Natural killer cell treated with Interleukin-12 subunit alpha and Interleukin-12 subunit beta and Interleukin-15 and Interleukin-18, amount 100 ng/mL, for 72 hours (primary cell): ENCODE results near the gene INPP5D. TPM values are rescaled to one million over a fixed set of nuclear protein-coding genes. Genes with fewer than 3 reads are reported as not detected.
"Not testable (repeated sequence)": the region's sequence is repeated elsewhere in the genome, so short reads cannot be mapped to it uniquely, and the experiment has no call there.

Experiments used
- ATAC-seq, 2 donors: fragments of 150-1000 bp; cut with Tn5 transposase in 1 of 2; sonication (Bioruptor Pico), chemical (Tn5 transposase) in 1 of 2; 2 replicates each; pipeline ENCODE4 v1.10.0; 2021
- DNase-seq: peaks from one replicate; pipeline ENCODE4 v3.0.0; 2022; ENCODE audit warnings: low spot score
- H3K27ac Mint-ChIP-seq, 2 donors: 1 replicate in 1 of 2; 2 replicates in 1 of 2; pipeline ENCODE4 v1.8.0; 2022; ENCODE audit warnings: mixed read lengths in 2 of 2, mild to moderate bottlenecking in 1 of 2, moderate library complexity in 1 of 2
- H3K27me3 Mint-ChIP-seq, 2 donors: 1 replicate in 1 of 2; 2 replicates in 1 of 2; pipeline ENCODE4 v1.8.0; 2022; ENCODE audit warnings: mixed read lengths in 2 of 2
- H3K36me3 Mint-ChIP-seq: one replicate; pipeline ENCODE4 v1.8.0; 2022; ENCODE audit warnings: mixed read lengths
- H3K4me1 Mint-ChIP-seq, 2 donors: 1 replicate in 1 of 2; 2 replicates in 1 of 2; pipeline ENCODE4 v1.8.0; 2022; ENCODE audit warnings: low read depth in 2 of 2, mixed read lengths in 2 of 2, mild to moderate bottlenecking in 1 of 2
- H3K4me3 Mint-ChIP-seq: one replicate; pipeline ENCODE4 v1.8.0; 2022; ENCODE audit warnings: mixed read lengths
- H3K9me3 Mint-ChIP-seq: 2 replicates; pipeline ENCODE4 v1.8.0; 2022; ENCODE audit warnings: mixed read lengths
- total RNA-seq, 2 donors: library from RNA; stranded (reverse); gene quantifications; one replicate each; pipeline ENCODE4 v1.2.3, GENCODE V29; 2022

The INPP5D gene
- total RNA-seq, 2 donors from 2014 or later, result 136 to 155 TPM

- H3K27ac Mint-ChIP-seq, result peak overlapping the region; percentile 95 to 97
- no peaks in the 10 kb centered on the region for H3K27me3 Mint-ChIP-seq
- peaks cover 7% of the 10 kb centered on the region for H3K36me3 Mint-ChIP-seq
- DNase-seq (no peak), ATAC-seq (no peak)
- no peaks in the 10 kb centered on the region for H3K9me3 Mint-ChIP-seq
- H3K4me3 Mint-ChIP-seq, result peak overlapping the region; percentile 86
- peaks cover 47 to 58% of the 10 kb centered on the region in 2 donors for H3K4me1 Mint-ChIP-seq
These were observed 3.9 kb downstream of the INPP5D start for GRCh38 chr2:233063976-233064411.

- Mint-ChIP-seq H3K27ac (peak overlapping the region in 1 of 2 donors; percentile 60), H3K36me3 (peaks cover 7% of the 10 kb centered on the region), H3K9me3 (no peaks in the 10 kb centered on the region), H3K4me1 (peaks cover 52 to 61% of the 10 kb centered on the region in 2 donors), H3K4me3 (peak overlapping the region; percentile 86), H3K27me3 (no peaks in the 10 kb centered on the region)
- DNase-seq, result no peak
- no peak for ATAC-seq
These were observed 4.5 kb downstream of the INPP5D start for GRCh38 chr2:233064530-233065199.

- Mint-ChIP-seq H3K4me1 (peaks cover 54 to 62% of the 10 kb centered on the region in 2 donors), H3K27ac (peak overlapping the region in 1 of 2 donors; percentile 75), H3K4me3 (peak overlapping the region; percentile 25)
- H3K36me3 Mint-ChIP-seq, DNase-seq, H3K9me3 Mint-ChIP-seq, ATAC-seq, H3K27me3 Mint-ChIP-seq: not testable (repeated sequence)
These were observed 5.1 kb downstream of the INPP5D start for GRCh38 chr2:233065200-233065589.

GRCh38 chr2:233065954-233066470, 5.9 kb downstream of the INPP5D start:
- no peak for ATAC-seq
- Mint-ChIP-seq H3K4me3 (peak overlapping the region; percentile 45), H3K27me3 (no peaks in the 10 kb centered on the region), H3K36me3 (peaks cover 7% of the 10 kb centered on the region), H3K9me3 (no peaks in the 10 kb centered on the region), H3K4me1 (peaks cover 56 to 69% of the 10 kb centered on the region in 2 donors), H3K27ac (peak overlapping the region in 1 of 2 donors; percentile 75)
- DNase-seq, result no peak

- no peak for DNase-seq
- peak overlapping the region; percentile 71 to 84 for H3K27ac Mint-ChIP-seq
- H3K4me1 Mint-ChIP-seq, result peaks cover 53 to 66% of the 10 kb centered on the region in 2 donors
- ATAC-seq, result peak in 1 of 2 donors; percentile 40
- peaks cover 3% of the 10 kb centered on the region for H3K9me3 Mint-ChIP-seq
- H3K36me3 Mint-ChIP-seq, result peaks cover 14% of the 10 kb centered on the region
- peak overlapping the region; percentile 71 for H3K4me3 Mint-ChIP-seq
- no peaks in the 10 kb centered on the region for H3K27me3 Mint-ChIP-seq
These were observed 8.7 kb downstream of the INPP5D start for GRCh38 chr2:233068762-233069418.

- Mint-ChIP-seq H3K4me3 (no peak overlapping the region), H3K36me3 (peaks cover 12% of the 10 kb centered on the region), H3K9me3 (peaks cover 3% of the 10 kb centered on the region), H3K4me1 (peaks cover 29 to 39% of the 10 kb centered on the region in 2 donors), H3K27ac (no peak overlapping the region), H3K27me3 (no peaks in the 10 kb centered on the region)
- ATAC-seq (no peak), DNase-seq (no peak)
These were observed 12.7 kb downstream of the INPP5D start for GRCh38 chr2:233072838-233073237.

GRCh38 chr2:233074106-233074505, 14.0 kb downstream of the INPP5D start:
- H3K36me3 Mint-ChIP-seq, result peaks cover 14% of the 10 kb centered on the region
- DNase-seq, result no peak

GRCh38 chr2:233075141-233075965, 15.2 kb downstream of the INPP5D start:
- DNase-seq, result no peak
- Mint-ChIP-seq H3K4me1 (peaks cover 24 to 43% of the 10 kb centered on the region in 2 donors), H3K36me3 (peaks cover 21% of the 10 kb centered on the region), H3K4me3 (no peak overlapping the region), H3K9me3 (peaks cover 3% of the 10 kb centered on the region), H3K27ac (no peak overlapping the region), H3K27me3 (no peaks in the 10 kb centered on the region)
- peak; percentile 35 to 46 for ATAC-seq

More at GRCh38 chr2:233074106-233074505, 14.0 kb downstream of the INPP5D start:
- Mint-ChIP-seq H3K27me3 (no peaks in the 10 kb centered on the region), H3K27ac (no peak overlapping the region), H3K9me3 (peaks cover 3% of the 10 kb centered on the region), H3K4me3 (no peak overlapping the region), H3K4me1 (peaks cover 24 to 41% of the 10 kb centered on the region in 2 donors)
- ATAC-seq, result no peak

- Mint-ChIP-seq H3K4me1 (peaks cover 27 to 43% of the 10 kb centered on the region in 2 donors), H3K4me3 (no peak overlapping the region), H3K36me3 (peaks cover 24% of the 10 kb centered on the region), H3K27me3 (no peaks in the 10 kb centered on the region), H3K9me3 (peaks cover 3% of the 10 kb centered on the region), H3K27ac (no peak overlapping the region)
- DNase-seq, result no peak
- peak; percentile 75 to 78 for ATAC-seq
These were observed 15.8 kb downstream of the INPP5D start for GRCh38 chr2:233075966-233076339.

GRCh38 chr2:233076749-233077148, 16.6 kb downstream of the INPP5D start:
- peak in 1 of 2 donors; percentile 50 for ATAC-seq
- H3K27me3 Mint-ChIP-seq, result no peaks in the 10 kb centered on the region
- no peak overlapping the region for H3K27ac Mint-ChIP-seq
- H3K4me1 Mint-ChIP-seq, result peaks cover 31 to 46% of the 10 kb centered on the region in 2 donors
- peaks cover 2% of the 10 kb centered on the region for H3K9me3 Mint-ChIP-seq
- peaks cover 20% of the 10 kb centered on the region for H3K36me3 Mint-ChIP-seq
- no peak overlapping the region for H3K4me3 Mint-ChIP-seq
- DNase-seq, result no peak

- ATAC-seq (peak; percentile 45 to 50), DNase-seq (no peak)
- H3K36me3 Mint-ChIP-seq, result peaks cover 22% of the 10 kb centered on the region
- H3K27ac Mint-ChIP-seq, result peak overlapping the region in 1 of 2 donors; percentile 94
- H3K4me1 Mint-ChIP-seq, result peaks cover 56 to 62% of the 10 kb centered on the region in 2 donors
- peak overlapping the region; percentile 85 for H3K4me3 Mint-ChIP-seq
- no peaks in the 10 kb centered on the region for H3K9me3 Mint-ChIP-seq
- no peaks in the 10 kb centered on the region for H3K27me3 Mint-ChIP-seq
These were observed 19.3 kb downstream of the INPP5D start for GRCh38 chr2:233079473-233079877.

- Mint-ChIP-seq H3K36me3 (peaks cover 23% of the 10 kb centered on the region), H3K4me3 (peak overlapping the region; percentile 85), H3K9me3 (no peaks in the 10 kb centered on the region), H3K27me3 (no peaks in the 10 kb centered on the region), H3K27ac (peak overlapping the region in 1 of 2 donors; percentile 94), H3K4me1 (peaks cover 63 to 68% of the 10 kb centered on the region in 2 donors)
- no peak for DNase-seq
- no peak for ATAC-seq
These were observed 20.1 kb downstream of the INPP5D start for GRCh38 chr2:233079953-233080835.
